MM.1S (cell line): ENCODE results near the gene ARHGAP28.

Experiments used
- EZH2 ChIP-seq: fragments of 300-600 bp; sonication (generic); optimal IDR thresholded peaks from 2 replicates; pipeline ENCODE3; 2017; ENCODE audit warnings: low read depth, mild to moderate bottlenecking, antibody characterized with exemption, low read length, mixed read lengths
- TF ChIP-seq, protein P1 (sequence below): fragments of 300-600 bp; sonication (generic); IDR thresholded peaks from 2 replicates; pipeline ENCODE4 v1.5.1; 2016; ENCODE audit warnings: antibody characterized with exemption, low read length, mixed read lengths

DNA sequence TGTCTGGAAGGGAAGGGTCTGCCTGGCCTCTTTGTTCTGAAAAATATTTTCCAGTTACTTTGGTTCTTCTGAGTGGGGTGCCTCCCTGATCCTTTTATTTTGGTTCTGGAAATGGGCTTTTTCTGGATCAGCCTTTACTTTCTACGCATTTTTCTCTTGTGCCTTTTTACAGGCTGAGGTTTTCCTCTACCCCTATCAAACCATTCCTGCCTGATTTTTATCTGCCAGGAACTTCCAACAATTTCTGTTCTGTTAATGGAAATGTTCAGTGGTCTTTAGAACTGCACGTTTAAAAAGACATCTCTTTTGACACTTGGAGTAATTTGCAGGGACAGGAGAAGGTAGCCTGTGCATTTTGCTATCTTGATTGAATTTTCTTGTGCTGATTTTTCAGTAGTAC, 113.8 kb downstream of the ARHGAP28 start:
- TF ChIP-seq, protein P1, sequence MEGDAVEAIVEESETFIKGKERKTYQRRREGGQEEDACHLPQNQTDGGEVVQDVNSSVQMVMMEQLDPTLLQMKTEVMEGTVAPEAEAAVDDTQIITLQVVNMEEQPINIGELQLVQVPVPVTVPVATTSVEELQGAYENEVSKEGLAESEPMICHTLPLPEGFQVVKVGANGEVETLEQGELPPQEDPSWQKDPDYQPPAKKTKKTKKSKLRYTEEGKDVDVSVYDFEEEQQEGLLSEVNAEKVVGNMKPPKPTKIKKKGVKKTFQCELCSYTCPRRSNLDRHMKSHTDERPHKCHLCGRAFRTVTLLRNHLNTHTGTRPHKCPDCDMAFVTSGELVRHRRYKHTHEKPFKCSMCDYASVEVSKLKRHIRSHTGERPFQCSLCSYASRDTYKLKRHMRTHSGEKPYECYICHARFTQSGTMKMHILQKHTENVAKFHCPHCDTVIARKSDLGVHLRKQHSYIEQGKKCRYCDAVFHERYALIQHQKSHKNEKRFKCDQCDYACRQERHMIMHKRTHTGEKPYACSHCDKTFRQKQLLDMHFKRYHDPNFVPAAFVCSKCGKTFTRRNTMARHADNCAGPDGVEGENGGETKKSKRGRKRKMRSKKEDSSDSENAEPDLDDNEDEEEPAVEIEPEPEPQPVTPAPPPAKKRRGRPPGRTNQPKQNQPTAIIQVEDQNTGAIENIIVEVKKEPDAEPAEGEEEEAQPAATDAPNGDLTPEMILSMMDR, result no peak
- no peak for TF ChIP-seq EZH2
